ENCODE data around the gene CCT8.

DNA sequence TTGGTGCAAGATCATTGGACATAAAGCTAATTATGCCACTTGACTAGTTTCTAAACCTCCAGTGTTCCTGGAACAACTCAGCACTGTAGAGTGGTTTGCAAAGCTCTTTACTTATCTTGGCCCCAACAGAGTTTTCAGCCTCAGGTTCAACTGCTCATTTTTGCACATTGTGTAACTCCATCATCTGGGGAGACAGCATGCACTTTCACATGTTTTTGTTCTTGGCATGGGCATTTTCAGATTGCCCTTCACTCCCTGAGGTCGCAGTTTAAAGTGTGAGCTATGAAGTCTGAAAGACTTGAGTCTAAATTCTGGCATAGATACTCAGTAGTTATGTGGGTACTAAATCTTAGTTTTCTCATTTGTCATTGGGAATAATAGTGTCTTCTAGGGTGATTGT, 43.9 kb downstream of the CCT8 start:
- TF ChIP-seq NR2C1 (IDR thresholded peaks at IDR 0.05) (no peak), NR2C1 (tag; IDR thresholded peaks at IDR 0.05) (no peak), RFX5 (IDR thresholded peaks at IDR 0.05; ENCODE audit: low read depth, low read length) (no peak), ZFX (CRISPR knock-in tag; IDR thresholded peaks at IDR 0.05) (no peak), ZNF589 (CRISPR knock-in tag; IDR thresholded peaks at IDR 0.05; ENCODE audit: low read depth) (no peak), C11orf30 (IDR thresholded peaks at IDR 0.05; ENCODE audit: low read depth) (no peak), CHD1 (IDR thresholded peaks at IDR 0.05; ENCODE audit: low read length) (no peak)
- TF ChIP-seq, protein P1, sequence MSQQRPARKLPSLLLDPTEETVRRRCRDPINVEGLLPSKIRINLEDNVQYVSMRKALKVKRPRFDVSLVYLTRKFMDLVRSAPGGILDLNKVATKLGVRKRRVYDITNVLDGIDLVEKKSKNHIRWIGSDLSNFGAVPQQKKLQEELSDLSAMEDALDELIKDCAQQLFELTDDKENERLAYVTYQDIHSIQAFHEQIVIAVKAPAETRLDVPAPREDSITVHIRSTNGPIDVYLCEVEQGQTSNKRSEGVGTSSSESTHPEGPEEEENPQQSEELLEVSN (IDR thresholded peaks at IDR 0.05; ENCODE audit: borderline replicate concordance in 1 of 2, extremely low read depth in 1 of 2, insufficient read depth in 1 of 2, insufficient read length in 1 of 2, low read depth in 1 of 2, low read length in 1 of 2, poor library complexity in 1 of 2, severe bottlenecking in 1 of 2) = no peak
- TF ChIP-seq, protein P2, sequence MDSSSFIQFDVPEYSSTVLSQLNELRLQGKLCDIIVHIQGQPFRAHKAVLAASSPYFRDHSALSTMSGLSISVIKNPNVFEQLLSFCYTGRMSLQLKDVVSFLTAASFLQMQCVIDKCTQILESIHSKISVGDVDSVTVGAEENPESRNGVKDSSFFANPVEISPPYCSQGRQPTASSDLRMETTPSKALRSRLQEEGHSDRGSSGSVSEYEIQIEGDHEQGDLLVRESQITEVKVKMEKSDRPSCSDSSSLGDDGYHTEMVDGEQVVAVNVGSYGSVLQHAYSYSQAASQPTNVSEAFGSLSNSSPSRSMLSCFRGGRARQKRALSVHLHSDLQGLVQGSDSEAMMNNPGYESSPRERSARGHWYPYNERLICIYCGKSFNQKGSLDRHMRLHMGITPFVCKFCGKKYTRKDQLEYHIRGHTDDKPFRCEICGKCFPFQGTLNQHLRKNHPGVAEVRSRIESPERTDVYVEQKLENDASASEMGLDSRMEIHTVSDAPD (CRISPR knock-in tag; IDR thresholded peaks at IDR 0.05) = no peak
- TF ChIP-seq, protein P3, sequence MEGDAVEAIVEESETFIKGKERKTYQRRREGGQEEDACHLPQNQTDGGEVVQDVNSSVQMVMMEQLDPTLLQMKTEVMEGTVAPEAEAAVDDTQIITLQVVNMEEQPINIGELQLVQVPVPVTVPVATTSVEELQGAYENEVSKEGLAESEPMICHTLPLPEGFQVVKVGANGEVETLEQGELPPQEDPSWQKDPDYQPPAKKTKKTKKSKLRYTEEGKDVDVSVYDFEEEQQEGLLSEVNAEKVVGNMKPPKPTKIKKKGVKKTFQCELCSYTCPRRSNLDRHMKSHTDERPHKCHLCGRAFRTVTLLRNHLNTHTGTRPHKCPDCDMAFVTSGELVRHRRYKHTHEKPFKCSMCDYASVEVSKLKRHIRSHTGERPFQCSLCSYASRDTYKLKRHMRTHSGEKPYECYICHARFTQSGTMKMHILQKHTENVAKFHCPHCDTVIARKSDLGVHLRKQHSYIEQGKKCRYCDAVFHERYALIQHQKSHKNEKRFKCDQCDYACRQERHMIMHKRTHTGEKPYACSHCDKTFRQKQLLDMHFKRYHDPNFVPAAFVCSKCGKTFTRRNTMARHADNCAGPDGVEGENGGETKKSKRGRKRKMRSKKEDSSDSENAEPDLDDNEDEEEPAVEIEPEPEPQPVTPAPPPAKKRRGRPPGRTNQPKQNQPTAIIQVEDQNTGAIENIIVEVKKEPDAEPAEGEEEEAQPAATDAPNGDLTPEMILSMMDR (IDR thresholded peaks at IDR 0.05 in 2 of 3, conservative IDR thresholded peaks at IDR 0.05 in 1 of 3; ENCODE audit: insufficient read depth in 2 of 3, low read depth in 1 of 3, low read length in 3 of 3) = no peak

Measured in K562 (cell line).